ENCODE measurements around the gene CHIA.
A peak's percentile ranks its signal among the peaks of the same experiment; 100 is the strongest.

The CHIA gene

DNA sequence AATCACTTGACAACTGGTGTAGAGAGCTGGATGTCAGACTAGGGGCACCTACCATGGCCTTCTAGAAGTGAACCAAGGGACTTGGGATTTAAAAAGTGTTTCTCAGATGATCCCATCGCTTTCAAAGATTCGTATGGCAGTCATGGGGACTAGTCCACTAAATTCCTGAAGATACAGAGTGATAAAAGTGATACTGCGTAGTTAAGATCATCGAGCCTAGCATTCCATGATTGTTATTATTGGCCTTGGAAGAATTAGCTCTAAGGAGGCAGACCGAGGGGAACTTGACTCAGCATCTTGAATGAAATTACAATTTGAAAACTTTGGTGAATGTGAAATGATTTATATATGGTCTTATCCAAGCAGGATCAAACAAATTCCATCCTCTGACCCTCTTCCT, 1.3 kb upstream of the CHIA start:
- no peaks in the 10 kb centered on the region for H3K27me3 ChIP-seq (ENCODE audit: insufficient read depth, low read length, poor library complexity)
- no peaks in the 10 kb centered on the region for H3K36me3 ChIP-seq (ENCODE audit: insufficient read depth, low read length)
- H2AFZ ChIP-seq (ENCODE audit: low read depth, low read length): no peak overlapping the region
- TF ChIP-seq EZH2 (IDR thresholded peaks at IDR 0.05; ENCODE audit: borderline replicate concordance, low read depth, low read length, severe bottlenecking): no peak
- TF ChIP-seq, protein P1, sequence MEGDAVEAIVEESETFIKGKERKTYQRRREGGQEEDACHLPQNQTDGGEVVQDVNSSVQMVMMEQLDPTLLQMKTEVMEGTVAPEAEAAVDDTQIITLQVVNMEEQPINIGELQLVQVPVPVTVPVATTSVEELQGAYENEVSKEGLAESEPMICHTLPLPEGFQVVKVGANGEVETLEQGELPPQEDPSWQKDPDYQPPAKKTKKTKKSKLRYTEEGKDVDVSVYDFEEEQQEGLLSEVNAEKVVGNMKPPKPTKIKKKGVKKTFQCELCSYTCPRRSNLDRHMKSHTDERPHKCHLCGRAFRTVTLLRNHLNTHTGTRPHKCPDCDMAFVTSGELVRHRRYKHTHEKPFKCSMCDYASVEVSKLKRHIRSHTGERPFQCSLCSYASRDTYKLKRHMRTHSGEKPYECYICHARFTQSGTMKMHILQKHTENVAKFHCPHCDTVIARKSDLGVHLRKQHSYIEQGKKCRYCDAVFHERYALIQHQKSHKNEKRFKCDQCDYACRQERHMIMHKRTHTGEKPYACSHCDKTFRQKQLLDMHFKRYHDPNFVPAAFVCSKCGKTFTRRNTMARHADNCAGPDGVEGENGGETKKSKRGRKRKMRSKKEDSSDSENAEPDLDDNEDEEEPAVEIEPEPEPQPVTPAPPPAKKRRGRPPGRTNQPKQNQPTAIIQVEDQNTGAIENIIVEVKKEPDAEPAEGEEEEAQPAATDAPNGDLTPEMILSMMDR (IDR thresholded peaks at IDR 0.05; ENCODE audit: borderline replicate concordance, extremely low read depth, low read length, poor library complexity, severe bottlenecking): no peak
- no peak overlapping the region for H3K4me3 ChIP-seq (ENCODE audit: low read depth in 1 of 2, low read length in 2 of 2)
- no peak for ATAC-seq (ENCODE audit: insufficient read depth, low read depth)
- H3K4me1 ChIP-seq (ENCODE audit: insufficient read depth, low read length): peaks cover 9% of the 10 kb centered on the region
- H3K9me3 ChIP-seq (ENCODE audit: insufficient read depth, low read length, severe bottlenecking): no peaks in the 10 kb centered on the region
- DNase-seq: no peak
- H3K9ac ChIP-seq (ENCODE audit: low read depth, low read length): no peak overlapping the region
- H3K27ac ChIP-seq (ENCODE audit: low read length): no peak overlapping the region
- H3K4me2 ChIP-seq (ENCODE audit: insufficient read depth, low read length): no peak overlapping the region
- no peaks in the 10 kb centered on the region for H4K20me1 ChIP-seq (ENCODE audit: insufficient read depth, low read length)
- no peaks in the 10 kb centered on the region for H3K79me2 ChIP-seq (ENCODE audit: insufficient read depth, low read length)

DNA sequence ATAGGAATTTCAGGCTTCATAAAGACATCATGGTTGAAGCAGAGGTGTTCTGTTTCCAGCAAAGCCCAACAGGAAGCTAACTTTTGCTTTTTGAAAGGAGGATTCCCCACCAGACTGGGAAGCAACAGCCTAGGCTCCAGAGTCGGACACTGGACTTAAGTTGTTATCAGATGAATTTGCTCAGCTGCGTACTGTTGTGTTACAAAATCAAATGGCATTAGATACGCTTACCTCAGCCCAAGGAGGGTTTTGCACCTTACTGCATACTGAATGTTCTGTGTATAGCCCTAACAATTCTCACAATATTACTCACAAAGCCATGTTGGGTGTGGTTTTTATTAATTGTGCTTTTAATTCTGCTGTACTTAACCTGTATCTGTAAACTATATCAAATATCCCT, 547 bp upstream of the CHIA start:
- DNase-seq (no peak), ATAC-seq (ENCODE audit: insufficient read depth, low read depth) (no peak)
- Histone ChIP-seq H3K9ac (ENCODE audit: low read depth, low read length) (no peak overlapping the region), H4K20me1 (ENCODE audit: insufficient read depth, low read length) (no peaks in the 10 kb centered on the region), H3K27me3 (ENCODE audit: insufficient read depth, low read length, poor library complexity) (no peaks in the 10 kb centered on the region), H3K4me3 (ENCODE audit: low read depth in 1 of 2, low read length in 2 of 2) (no peak overlapping the region), H3K79me2 (ENCODE audit: insufficient read depth, low read length) (no peaks in the 10 kb centered on the region), H3K27ac (ENCODE audit: low read length) (no peak overlapping the region), H3K4me2 (ENCODE audit: insufficient read depth, low read length) (no peak overlapping the region), H2AFZ (ENCODE audit: low read depth, low read length) (no peak overlapping the region), H3K36me3 (ENCODE audit: insufficient read depth, low read length) (no peaks in the 10 kb centered on the region), H3K9me3 (ENCODE audit: insufficient read depth, low read length, severe bottlenecking) (no peaks in the 10 kb centered on the region), H3K4me1 (ENCODE audit: insufficient read depth, low read length) (peaks cover 17% of the 10 kb centered on the region)
- TF ChIP-seq EZH2 (IDR thresholded peaks at IDR 0.05; ENCODE audit: borderline replicate concordance, low read depth, low read length, severe bottlenecking): no peak
- TF ChIP-seq, protein P1 (IDR thresholded peaks at IDR 0.05; ENCODE audit: borderline replicate concordance, extremely low read depth, low read length, poor library complexity, severe bottlenecking): no peak

DNA sequence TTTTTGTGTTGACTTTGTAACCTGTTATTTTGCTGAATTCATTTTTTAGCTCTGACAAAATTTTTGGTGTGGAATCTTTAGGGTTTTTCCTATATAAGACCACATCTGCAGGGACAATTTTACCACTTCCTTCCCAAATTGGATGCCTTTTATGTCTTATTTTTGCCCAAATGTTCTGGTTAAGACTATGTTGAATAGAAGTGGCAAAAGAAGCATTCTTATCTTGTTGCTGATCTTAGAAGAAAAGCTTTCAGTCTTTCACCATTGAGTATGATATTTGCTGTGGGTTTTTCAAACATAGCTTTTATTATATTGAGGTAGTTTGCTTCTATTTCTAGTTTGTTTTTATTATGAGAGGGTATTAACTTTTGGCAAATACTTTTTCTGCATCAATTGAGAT, 3.7 kb downstream of the CHIA start:
- ATAC-seq (ENCODE audit: insufficient read depth, low read depth) (peak; percentile 79), DNase-seq (no peak)
- Histone ChIP-seq H4K20me1 (ENCODE audit: insufficient read depth, low read length) (no peaks in the 10 kb centered on the region), H3K4me3 (ENCODE audit: low read depth in 1 of 2, low read length in 2 of 2) (no peak overlapping the region), H3K79me2 (ENCODE audit: insufficient read depth, low read length) (no peaks in the 10 kb centered on the region), H3K36me3 (ENCODE audit: insufficient read depth, low read length) (no peaks in the 10 kb centered on the region), H3K9ac (ENCODE audit: low read depth, low read length) (no peak overlapping the region), H3K4me1 (ENCODE audit: insufficient read depth, low read length) (peaks cover 27% of the 10 kb centered on the region), H3K9me3 (ENCODE audit: insufficient read depth, low read length, severe bottlenecking) (no peaks in the 10 kb centered on the region), H3K27me3 (ENCODE audit: insufficient read depth, low read length, poor library complexity) (no peaks in the 10 kb centered on the region), H3K27ac (ENCODE audit: low read length) (no peak overlapping the region), H2AFZ (ENCODE audit: low read depth, low read length) (no peak overlapping the region), H3K4me2 (ENCODE audit: insufficient read depth, low read length) (no peak overlapping the region)
- no peak for TF ChIP-seq EZH2 (IDR thresholded peaks at IDR 0.05; ENCODE audit: borderline replicate concordance, low read depth, low read length, severe bottlenecking)
- TF ChIP-seq, protein P1 (IDR thresholded peaks at IDR 0.05; ENCODE audit: borderline replicate concordance, extremely low read depth, low read length, poor library complexity, severe bottlenecking): no peak

DNA sequence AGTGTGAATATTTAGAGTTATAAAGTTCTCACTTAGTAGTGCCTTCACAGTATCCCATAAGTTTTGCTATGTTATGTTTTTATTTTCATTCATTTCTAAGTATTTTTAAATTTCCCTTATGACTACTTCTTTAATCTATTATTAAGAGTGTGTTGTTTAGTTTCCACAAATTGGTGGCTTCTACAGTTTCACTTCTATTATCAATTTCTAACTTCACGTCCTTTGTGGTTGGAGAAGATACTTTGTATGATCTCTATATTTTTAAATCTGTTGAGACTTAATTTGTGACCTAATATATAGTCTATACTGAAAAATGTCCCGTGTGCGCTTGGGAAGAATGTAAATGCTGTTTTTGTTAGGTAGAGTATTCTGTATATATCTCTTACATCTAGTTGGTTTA, 11.7 kb downstream of the CHIA start:
- no peak overlapping the region for H3K27ac ChIP-seq (ENCODE audit: low read length)
- ATAC-seq (ENCODE audit: insufficient read depth, low read depth) (no peak), DNase-seq (no peak)
- H2AFZ ChIP-seq (ENCODE audit: low read depth, low read length): no peak overlapping the region
- no peak overlapping the region for H3K4me2 ChIP-seq (ENCODE audit: insufficient read depth, low read length)
- H3K9me3 ChIP-seq (ENCODE audit: insufficient read depth, low read length, severe bottlenecking): no peaks in the 10 kb centered on the region
- no peaks in the 10 kb centered on the region for H3K79me2 ChIP-seq (ENCODE audit: insufficient read depth, low read length)
- no peak overlapping the region for H3K4me3 ChIP-seq (ENCODE audit: low read depth in 1 of 2, low read length in 2 of 2)
- no peaks in the 10 kb centered on the region for H3K27me3 ChIP-seq (ENCODE audit: insufficient read depth, low read length, poor library complexity)
- no peaks in the 10 kb centered on the region for H3K36me3 ChIP-seq (ENCODE audit: insufficient read depth, low read length)
- H4K20me1 ChIP-seq (ENCODE audit: insufficient read depth, low read length): no peaks in the 10 kb centered on the region
- no peak overlapping the region for H3K9ac ChIP-seq (ENCODE audit: low read depth, low read length)
- TF ChIP-seq, protein P1 (IDR thresholded peaks at IDR 0.05; ENCODE audit: borderline replicate concordance, extremely low read depth, low read length, poor library complexity, severe bottlenecking): no peak
- TF ChIP-seq EZH2 (IDR thresholded peaks at IDR 0.05; ENCODE audit: borderline replicate concordance, low read depth, low read length, severe bottlenecking): no peak
- H3K4me1 ChIP-seq (ENCODE audit: insufficient read depth, low read length): no peaks in the 10 kb centered on the region
